Measurements from ENCODE around the gene HMOX2. TPM values are rescaled to one million over a fixed set of nuclear protein-coding genes. Genes with fewer than 3 reads are reported as not detected.

Gene HMOX2
- total and polyA plus RNA-seq, 3 experiments from 2014 or later = 87.5 to 178 (median 95.2) TPM

DNA sequence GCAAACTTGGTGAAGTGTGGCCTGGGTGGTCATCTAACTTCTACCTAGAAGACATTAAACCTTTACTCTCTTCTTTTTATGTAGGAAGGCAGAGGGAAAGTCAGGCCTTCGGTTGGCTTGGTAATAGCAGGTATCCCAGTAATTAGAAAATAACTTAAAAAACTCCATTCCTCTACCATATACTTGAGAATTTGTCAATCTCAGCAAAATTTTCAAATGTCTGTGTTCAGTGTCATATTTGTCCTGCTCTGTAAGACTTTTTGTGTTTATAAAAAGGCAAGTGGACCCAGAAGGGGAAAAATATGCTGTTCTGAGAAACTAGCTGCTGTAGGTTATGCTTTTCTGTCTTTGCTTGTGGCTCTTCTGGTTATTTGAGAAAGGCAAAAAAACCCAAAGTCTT lies 5.8 kb downstream of the HMOX2 start:
- Histone ChIP-seq H3K36me3 (ENCODE audit: insufficient read depth, low read length) (peaks cover 26% of the 10 kb centered on the region), H3K4me1 (ENCODE audit: insufficient read depth, low read length) (peaks cover 54% of the 10 kb centered on the region), H3K9me3 (ENCODE audit: low read length) (no peaks in the 10 kb centered on the region), H3K27me3 (ENCODE audit: insufficient read depth, low read length, poor library complexity, severe bottlenecking) (no peaks in the 10 kb centered on the region), H3K27ac (ENCODE audit: low read depth, low read length) (no peak overlapping the region), H3K4me3 (ENCODE audit: low read length) (no peak overlapping the region)
- POLR2A ChIA-PET = no interaction called here
- no peaks in the 10 kb centered on the region for H3K9me3 Mint-ChIP-seq
- H3K4me1 Mint-ChIP-seq = peaks cover 53 to 66% (median 66%) of the 10 kb centered on the region in 3 donors
- peaks cover 0 to 56% (median 11%) of the 10 kb centered on the region in 3 donors for H3K36me3 Mint-ChIP-seq
- H3K27me3 Mint-ChIP-seq = no peaks in the 10 kb centered on the region
- H3K27ac Mint-ChIP-seq = peak overlapping the region; percentile 1 to 94 (median 76)
- CTCF ChIA-PET = interaction anchor here (0.7 to 1.7 kb wide), 3 partner anchors 16 to 178 kb away, joined by 3 to 8 read pairs (median 3); no protein-coding TSS in a partner anchor
- DNase-seq = no peak
- H3K4me3 Mint-ChIP-seq = peak overlapping the region in 4 of 7 donors; percentile 12 to 24 (median 22)

GRCh38 chr16:4486126-4486893 lies 10.1 kb downstream of the HMOX2 start:
- Mint-ChIP-seq H3K4me1 (peaks cover 66 to 81% (median 74%) of the 10 kb centered on the region in 3 donors), H3K27ac (peak overlapping the region; percentile 68 to 98 (median 90)), H3K9me3 (no peaks in the 10 kb centered on the region), H3K27me3 (no peaks in the 10 kb centered on the region), H3K4me3 (peak overlapping the region in 4 of 7 donors; percentile 21 to 44 (median 38)), H3K36me3 (peaks cover 0 to 69% (median 18%) of the 10 kb centered on the region in 3 donors)
- H3K36me3 ChIP-seq (ENCODE audit: insufficient read depth, low read length) = peaks cover 26% of the 10 kb centered on the region
- CTCF ChIA-PET = interaction anchor here (1.2 to 8.0 kb wide), 6 partner anchors 10 to 45 kb away, joined by 3 to 41 read pairs (median 6); partner anchors contain the start of genes HMOX2 and NMRAL1
- no peaks in the 10 kb centered on the region for H3K27me3 ChIP-seq (ENCODE audit: insufficient read depth, low read length, poor library complexity, severe bottlenecking)
- POLR2A ChIA-PET = interaction anchor here (0.7 to 1.9 kb wide), 4 partner anchors 10 to 249 kb away, joined by 4 to 14 read pairs (median 5); partner anchors contain the start of gene HMOX2
- DNase-seq = no peak
- H3K9me3 ChIP-seq (ENCODE audit: low read length) = no peaks in the 10 kb centered on the region
- peak overlapping the region; percentile 17 for H3K27ac ChIP-seq (ENCODE audit: low read depth, low read length)
- H3K4me1 ChIP-seq (ENCODE audit: insufficient read depth, low read length) = peaks cover 73% of the 10 kb centered on the region
- H3K4me3 ChIP-seq (ENCODE audit: low read length) = peak overlapping the region; percentile 16

GRCh38 chr16:4487955-4488498 lies 11.8 kb downstream of the HMOX2 start:
- Mint-ChIP-seq H3K4me3 (peak overlapping the region; percentile 51 to 79 (median 70)), H3K4me1 (peaks cover 51 to 74% (median 66%) of the 10 kb centered on the region in 3 donors), H3K9me3 (no peaks in the 10 kb centered on the region), H3K27me3 (no peaks in the 10 kb centered on the region), H3K27ac (peak overlapping the region; percentile 90 to 99 (median 94)), H3K36me3 (peaks cover 0 to 62% (median 18%) of the 10 kb centered on the region in 3 donors)
- Histone ChIP-seq H3K27ac (ENCODE audit: low read depth, low read length) (peak overlapping the region; percentile 51), H3K4me3 (ENCODE audit: low read length) (peak overlapping the region; percentile 20), H3K36me3 (ENCODE audit: insufficient read depth, low read length) (peaks cover 18% of the 10 kb centered on the region), H3K27me3 (ENCODE audit: insufficient read depth, low read length, poor library complexity, severe bottlenecking) (no peaks in the 10 kb centered on the region), H3K4me1 (ENCODE audit: insufficient read depth, low read length) (peaks cover 64% of the 10 kb centered on the region), H3K9me3 (ENCODE audit: low read length) (no peaks in the 10 kb centered on the region)
- DNase-seq = no peak
- POLR2A ChIA-PET = interaction anchor here (0.6 to 1.9 kb wide), 10 partner anchors 9 to 103 kb away, joined by 3 to 14 read pairs (median 4); partner anchors contain the start of gene CORO7
- CTCF ChIA-PET = interaction anchor here (1.6 to 8.0 kb wide), 4 partner anchors 12 to 61 kb away, joined by 4 to 41 read pairs (median 12); partner anchors contain the start of genes HMOX2 and NMRAL1

- Histone ChIP-seq H3K9me3 (ENCODE audit: low read length) (no peaks in the 10 kb centered on the region), H3K36me3 (ENCODE audit: insufficient read depth, low read length) (peaks cover 15% of the 10 kb centered on the region), H3K27ac (ENCODE audit: low read depth, low read length) (peak overlapping the region; percentile 51), H3K4me1 (ENCODE audit: insufficient read depth, low read length) (peaks cover 69% of the 10 kb centered on the region), H3K4me3 (ENCODE audit: low read length) (peak overlapping the region; percentile 40), H3K27me3 (ENCODE audit: insufficient read depth, low read length, poor library complexity, severe bottlenecking) (no peaks in the 10 kb centered on the region)
- Mint-ChIP-seq H3K4me1 (peaks cover 53 to 74% (median 66%) of the 10 kb centered on the region in 3 donors), H3K27me3 (no peaks in the 10 kb centered on the region), H3K4me3 (peak overlapping the region; percentile 51 to 79 (median 70)), H3K36me3 (peaks cover 0 to 63% (median 18%) of the 10 kb centered on the region in 3 donors), H3K9me3 (no peaks in the 10 kb centered on the region), H3K27ac (peak overlapping the region; percentile 90 to 99 (median 94))
- ChIA-PET POLR2A (interaction anchor here (0.6 to 1.9 kb wide), 7 partner anchors 10 to 60 kb away, joined by 3 to 14 read pairs (median 4); no protein-coding TSS in a partner anchor), CTCF (interaction anchor here (1.6 to 8.0 kb wide), 4 partner anchors 12 to 60 kb away, joined by 4 to 41 read pairs (median 17); partner anchors contain the start of genes HMOX2 and NMRAL1)
- DNase-seq = peak in 2 of 5 donors; percentile 76 to 85
These were observed 12.3 kb downstream of the HMOX2 start for GRCh38 chr16:4488499-4488967.

DNA sequence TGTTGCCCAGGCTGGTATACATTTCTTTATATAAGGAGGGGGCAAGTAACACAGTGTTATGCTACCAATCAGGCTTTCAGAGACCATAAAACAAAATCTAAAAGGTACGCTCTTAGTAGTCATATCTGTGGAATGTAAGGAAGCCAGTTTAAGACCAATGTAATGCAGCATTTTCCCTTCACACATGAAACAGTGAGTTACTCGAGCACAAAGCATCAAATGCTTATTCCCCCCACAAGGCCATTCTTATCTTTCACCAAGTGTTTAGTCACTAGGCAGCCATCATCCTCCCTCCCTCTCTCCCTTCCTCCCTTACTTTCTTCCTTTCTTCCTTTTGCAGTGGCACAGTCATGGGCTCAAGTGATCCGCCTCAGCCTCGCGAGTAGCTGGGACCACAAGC lies 12.8 kb downstream of the HMOX2 start:
- Histone ChIP-seq H3K27me3 (ENCODE audit: insufficient read depth, low read length, poor library complexity, severe bottlenecking) (no peaks in the 10 kb centered on the region), H3K36me3 (ENCODE audit: insufficient read depth, low read length) (peaks cover 15% of the 10 kb centered on the region), H3K27ac (ENCODE audit: low read depth, low read length) (peak overlapping the region; percentile 51), H3K9me3 (ENCODE audit: low read length) (no peaks in the 10 kb centered on the region), H3K4me1 (ENCODE audit: insufficient read depth, low read length) (peaks cover 73% of the 10 kb centered on the region), H3K4me3 (ENCODE audit: low read length) (peak overlapping the region; percentile 40)
- no peak for DNase-seq
- ChIA-PET POLR2A (interaction anchor here (1.0 to 1.1 kb wide), 2 partner anchors 11 to 17 kb away, joined by 4 read pairs; no protein-coding TSS in a partner anchor), CTCF (interaction anchor here (1.3 to 8.0 kb wide), 4 partner anchors 13 to 60 kb away, joined by 4 to 41 read pairs (median 16); partner anchors contain the start of genes HMOX2 and NMRAL1)
- Mint-ChIP-seq H3K36me3 (peaks cover 0 to 61% (median 18%) of the 10 kb centered on the region in 3 donors), H3K27ac (peak overlapping the region; percentile 90 to 99 (median 94)), H3K9me3 (no peaks in the 10 kb centered on the region), H3K27me3 (no peaks in the 10 kb centered on the region), H3K4me1 (peaks cover 56 to 76% (median 71%) of the 10 kb centered on the region in 3 donors), H3K4me3 (peak overlapping the region in 6 of 7 donors; percentile 69 to 79 (median 70))

DNA sequence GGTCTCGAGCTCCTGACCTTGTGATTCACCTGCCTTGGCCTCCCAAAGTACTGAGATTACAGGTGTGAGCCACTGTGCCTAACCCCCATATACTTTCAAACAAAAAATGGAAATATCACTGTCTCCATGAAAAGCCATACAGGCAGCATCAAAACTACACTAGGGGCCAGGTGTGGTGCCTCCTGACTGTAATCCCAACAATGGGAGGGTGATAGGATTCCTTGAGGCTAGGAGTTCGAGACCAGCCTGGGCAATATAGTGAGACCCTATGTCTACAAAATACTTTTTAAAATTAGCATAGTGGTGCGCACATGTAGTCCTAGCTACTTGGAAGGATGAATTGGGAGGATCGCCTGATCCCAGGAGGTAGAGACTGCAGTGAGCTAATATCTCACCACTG lies 15.7 kb downstream of the HMOX2 start:
- Mint-ChIP-seq H3K27ac (peak overlapping the region in 7 of 8 donors; percentile 3 to 99 (median 94)), H3K9me3 (no peaks in the 10 kb centered on the region), H3K36me3 (peaks cover 0 to 54% (median 8%) of the 10 kb centered on the region in 3 donors), H3K4me3 (no peak overlapping the region), H3K27me3 (no peaks in the 10 kb centered on the region), H3K4me1 (peaks cover 56 to 84% (median 82%) of the 10 kb centered on the region in 3 donors)
- no peak for DNase-seq
- H3K36me3 ChIP-seq (ENCODE audit: insufficient read depth, low read length) = peaks cover 6% of the 10 kb centered on the region
- ChIA-PET CTCF (interaction anchor here (3.1 to 8.0 kb wide), 2 partner anchors 14 to 15 kb away, joined by 27 to 41 read pairs; partner anchors contain the start of genes HMOX2 and NMRAL1), POLR2A (no interaction called here)
- peaks cover 86% of the 10 kb centered on the region for H3K4me1 ChIP-seq (ENCODE audit: insufficient read depth, low read length)
- no peak overlapping the region for H3K4me3 ChIP-seq (ENCODE audit: low read length)
- H3K9me3 ChIP-seq (ENCODE audit: low read length) = no peaks in the 10 kb centered on the region
- H3K27me3 ChIP-seq (ENCODE audit: insufficient read depth, low read length, poor library complexity, severe bottlenecking) = no peaks in the 10 kb centered on the region
- H3K27ac ChIP-seq (ENCODE audit: low read depth, low read length) = no peak overlapping the region

DNA sequence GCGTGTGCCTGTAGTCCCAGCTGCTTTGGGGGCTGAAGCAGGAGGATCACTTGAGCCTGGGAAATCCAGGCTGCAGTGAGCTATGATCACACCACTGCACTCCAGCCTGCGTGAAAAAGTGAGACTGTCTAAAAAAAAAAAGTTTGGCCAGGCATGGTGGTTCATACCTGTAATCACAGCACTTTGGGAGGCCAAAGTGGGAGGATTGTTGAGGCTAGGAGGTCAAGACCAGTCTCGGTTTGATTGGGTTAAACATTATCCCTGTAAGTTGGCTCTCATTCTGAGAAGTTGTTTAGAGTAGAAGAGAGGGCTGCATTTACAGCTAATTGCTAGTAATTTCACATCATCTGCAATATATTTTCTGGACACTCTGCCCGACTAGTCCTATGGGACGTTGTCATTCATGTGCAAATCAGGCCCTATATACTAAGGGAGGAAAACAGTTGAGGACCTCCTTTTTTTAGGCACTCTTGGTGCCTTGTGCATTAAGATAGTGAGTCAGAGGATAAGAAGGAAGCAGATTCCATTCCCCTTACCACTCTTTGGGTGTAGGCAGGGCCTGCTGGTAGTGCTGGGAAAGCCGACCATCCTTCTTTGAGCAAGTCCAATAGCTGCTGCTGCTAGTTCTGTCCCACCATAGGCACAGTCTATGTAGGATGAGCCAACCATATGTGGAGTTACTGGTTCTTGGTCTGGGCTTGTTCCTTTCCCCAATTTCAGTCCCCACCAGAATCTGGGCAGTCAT lies 18.7 kb downstream of the HMOX2 start:
- peak overlapping the region in 2 of 7 donors; percentile 20 to 54 for H3K4me3 Mint-ChIP-seq
- H3K27me3 Mint-ChIP-seq = no peaks in the 10 kb centered on the region
- peaks cover 58 to 91% (median 90%) of the 10 kb centered on the region in 3 donors for H3K4me1 Mint-ChIP-seq
- ChIA-PET POLR2A (interaction anchor here (0.7 to 1.0 kb wide), 2 partner anchors 19 to 192 kb away, joined by 4 to 6 read pairs; partner anchors contain the start of gene HMOX2), CTCF (interaction anchor here (1.0 kb wide), 2 partner anchors 10 to 17 kb away, joined by 4 to 5 read pairs; no protein-coding TSS in a partner anchor)
- H3K4me1 ChIP-seq (ENCODE audit: insufficient read depth, low read length) = peaks cover 81% of the 10 kb centered on the region
- no peak overlapping the region for H3K27ac ChIP-seq (ENCODE audit: low read depth, low read length)
- H3K27ac Mint-ChIP-seq = peak overlapping the region; percentile 73 to 91 (median 78)
- DNase-seq = no peak
- no peaks in the 10 kb centered on the region for H3K9me3 ChIP-seq (ENCODE audit: low read length)
- H3K4me3 ChIP-seq (ENCODE audit: low read length) = no peak overlapping the region
- H3K36me3 ChIP-seq (ENCODE audit: insufficient read depth, low read length) = peaks cover 13% of the 10 kb centered on the region
- no peaks in the 10 kb centered on the region for H3K9me3 Mint-ChIP-seq
- H3K36me3 Mint-ChIP-seq = peaks cover 0 to 68% (median 10%) of the 10 kb centered on the region in 3 donors
- H3K27me3 ChIP-seq (ENCODE audit: insufficient read depth, low read length, poor library complexity, severe bottlenecking) = no peaks in the 10 kb centered on the region
